Keratinocyte (primary cell): ENCODE results near the gene SRD5A3. TPM values are rescaled to one million over a fixed set of nuclear protein-coding genes. Genes with fewer than 3 reads are reported as not detected.
"Not testable (repeated sequence)": the region's sequence is repeated elsewhere in the genome, so short reads cannot be mapped to it uniquely, and the experiment has no call there.

ENCODE experiments used
- DNase-seq: peaks from one replicate; pipeline ENCODE4 v3.0.0-alpha.2; 2011; ENCODE audit warnings: low read depth, missing footprints, low spot score
- FAIRE-seq: peaks from 2 replicates; lab custom pipeline; 2011; peaks lifted over from hg19 to GRCh38; lab: Jason Lieb, UNC
- H2AFZ ChIP-seq: 2 replicates; pipeline ENCODE4 v1.6.0; 2012; ENCODE audit warnings: low read length, control low read depth, inconsistent platforms; ENCODE audit not compliant: control insufficient read depth
- H3K27ac ChIP-seq: 2 replicates; pipeline ENCODE4 v1.5.1; 2011; ENCODE audit warnings: low read length; ENCODE audit not compliant: control insufficient read depth, insufficient read depth
- H3K27me3 ChIP-seq: 3 replicates; pipeline ENCODE4 v1.6.0; 2011; ENCODE audit warnings: low read length; ENCODE audit not compliant: control insufficient read depth, insufficient read depth; ENCODE audit errors: extremely low read depth
- H3K36me3 ChIP-seq, 2 experiments: 2 replicates in 1 of 2; 3 replicates in 1 of 2; pipeline ENCODE4 v1.5.1; 2011; ENCODE audit warnings: low read length in 2 of 2, mild to moderate bottlenecking in 1 of 2; ENCODE audit not compliant: control insufficient read depth in 2 of 2, insufficient read depth in 2 of 2; ENCODE audit errors: extremely low read depth in 1 of 2
- H3K4me1 ChIP-seq: 3 replicates; pipeline ENCODE4 v1.5.1; 2011; ENCODE audit warnings: low read length; ENCODE audit not compliant: control insufficient read depth, insufficient read depth; ENCODE audit errors: extremely low read depth
- H3K4me2 ChIP-seq: 3 replicates; pipeline ENCODE4 v1.6.0; 2011; ENCODE audit warnings: low read depth, low read length; ENCODE audit not compliant: control insufficient read depth, insufficient read depth; ENCODE audit errors: extremely low read depth
- H3K4me3 ChIP-seq, 3 experiments: fragments of 200-600 bp in 1 of 3; sonication (generic) in 1 of 3; 2 replicates in 2 of 3; 3 replicates in 1 of 3; pipeline ENCODE4 v1.5.1; 2011 to 2016; ENCODE audit warnings: low read length in 3 of 3, mild to moderate bottlenecking in 3 of 3, control low read depth in 2 of 3, inconsistent platforms in 1 of 3, low read depth in 1 of 3, mixed read lengths in 1 of 3, mixed run types in 1 of 3, moderate library complexity in 1 of 3; ENCODE audit not compliant: control insufficient read depth in 2 of 3, insufficient read depth in 2 of 3; ENCODE audit errors: extremely low read depth in 1 of 3
- H3K79me2 ChIP-seq: 2 replicates; pipeline ENCODE4 v1.6.0; 2012; ENCODE audit warnings: low read length; ENCODE audit not compliant: control insufficient read depth, insufficient read depth
- H3K9ac ChIP-seq: 3 replicates; pipeline ENCODE4 v1.6.0; 2011; ENCODE audit warnings: low read length; ENCODE audit not compliant: control insufficient read depth, insufficient read depth; ENCODE audit errors: extremely low read depth
- H3K9me1 ChIP-seq: 3 replicates; pipeline ENCODE4 v1.6.0; 2011; ENCODE audit warnings: low read length; ENCODE audit not compliant: control insufficient read depth, insufficient read depth; ENCODE audit errors: extremely low read depth
- H3K9me3 ChIP-seq: 2 replicates; pipeline ENCODE4 v1.5.1; 2012; ENCODE audit warnings: low read depth, low read length; ENCODE audit not compliant: control insufficient read depth
- H4K20me1 ChIP-seq: 3 replicates; pipeline ENCODE4 v1.6.0; 2011; ENCODE audit warnings: low read length; ENCODE audit not compliant: control insufficient read depth, insufficient read depth; ENCODE audit errors: extremely low read depth
- CTCF ChIP-seq, 3 experiments: IDR thresholded peaks in 1 of 3; conservative IDR thresholded peaks in 1 of 3; optimal IDR thresholded peaks in 1 of 3; 2 replicates in 2 of 3; 3 replicates in 1 of 3; pipeline versions ENCODE3 to v1.5.1; 2011; ENCODE audit warnings: low read length in 3 of 3, mild to moderate bottlenecking in 3 of 3, moderate library complexity in 2 of 3, control low read depth in 1 of 3, inconsistent platforms in 1 of 3; ENCODE audit not compliant: insufficient read depth in 2 of 3; ENCODE audit errors: extremely low read depth in 1 of 3
- EZH2 ChIP-seq: IDR thresholded peaks from one replicate; pipeline ENCODE4 v1.6.1; 2012; ENCODE audit warnings: inconsistent platforms, mild to moderate bottlenecking, low read length, moderate library complexity
- dilution Hi-C: fragments of 300-500 bp; cut with MboI; formaldehyde crosslinking; loops from one replicate; pipeline ENCODE4 v1.7.0; 2020; ENCODE audit warnings: low sequenced_read_pairs; ENCODE audit not compliant: extremely low pct_ligation_motif_present
- polyA plus RNA-seq, 5 experiments: library from polyadenylated mRNA; depleted of rRNA in 3 of 5; stranded (reverse) in 3 of 5; stranded (forward) in 1 of 5; unstranded in 1 of 5; fragments of >200 nt; gene quantifications; 1 replicate in 1 of 5; 2 replicates in 3 of 5; 3 replicates in 1 of 5; pipeline versions ENCODE4 v1.2.1 to v1.2.3, GENCODE V29; 2011 to 2012; ENCODE audit warnings: missing spikeins in 2 of 5, low read depth in 1 of 5, low replicate concordance in 1 of 5

Gene SRD5A3
- polyA plus RNA-seq, 1 donor (not counting 4 experiments of a cell fraction or from before 2014, with no cell fraction given), result 15.6 TPM

GRCh38 chr4:55352726-55353125, 6.7 kb downstream of the SRD5A3 start:
- Histone ChIP-seq H3K4me2 (no peak overlapping the region), H3K36me3 (no peaks in the 10 kb centered on the region), H3K27me3 (no peaks in the 10 kb centered on the region), H2AFZ (no peak overlapping the region), H3K9me1 (no peaks in the 10 kb centered on the region), H3K79me2 (no peaks in the 10 kb centered on the region), H3K4me3 (no peak overlapping the region), H4K20me1 (no peaks in the 10 kb centered on the region), H3K4me1 (peaks cover 17% of the 10 kb centered on the region), H3K27ac (no peak overlapping the region), H3K9me3 (no peaks in the 10 kb centered on the region), H3K9ac (no peak overlapping the region)
- dilution Hi-C loops, result no loop called here
- no peak for TF ChIP-seq CTCF (optimal IDR thresholded peaks at IDR 0.05 in 1 of 3, IDR thresholded peaks at IDR 0.05 in 1 of 3, conservative IDR thresholded peaks at IDR 0.05 in 1 of 3; ENCODE audit: extremely low read depth in 1 of 3, insufficient read depth in 2 of 3, low read length in 3 of 3)
- TF ChIP-seq EZH2, result no peak
- no peak for FAIRE-seq
- no peak for DNase-seq

- H3K9me1 ChIP-seq, DNase-seq, FAIRE-seq, H3K27ac ChIP-seq, H3K79me2 ChIP-seq, H4K20me1 ChIP-seq, dilution Hi-C loops, H3K36me3 ChIP-seq, H3K4me3 ChIP-seq, H3K27me3 ChIP-seq, H3K4me2 ChIP-seq, H2AFZ ChIP-seq, H3K9me3 ChIP-seq, H3K9ac ChIP-seq: not testable (repeated sequence)
- H3K4me1 ChIP-seq, result peaks cover 18% of the 10 kb centered on the region
Observed at GRCh38 chr4:55353228-55353747, 7.2 kb downstream of the SRD5A3 start.

- H3K4me1 ChIP-seq, result peaks cover 30% of the 10 kb centered on the region
- no peak overlapping the region for H3K4me3 ChIP-seq
- H2AFZ ChIP-seq, result no peak overlapping the region
- TF ChIP-seq EZH2 (no peak), CTCF (optimal IDR thresholded peaks at IDR 0.05 in 1 of 3, IDR thresholded peaks at IDR 0.05 in 1 of 3, conservative IDR thresholded peaks at IDR 0.05 in 1 of 3; ENCODE audit: extremely low read depth in 1 of 3, insufficient read depth in 2 of 3, low read length in 3 of 3) (no peak)
- dilution Hi-C loops, result no loop called here
- H4K20me1 ChIP-seq, result no peaks in the 10 kb centered on the region
- no peaks in the 10 kb centered on the region for H3K79me2 ChIP-seq
- no peaks in the 10 kb centered on the region for H3K9me3 ChIP-seq
- no peak for FAIRE-seq
- H3K27me3 ChIP-seq, result no peaks in the 10 kb centered on the region
- no peak for DNase-seq
- no peaks in the 10 kb centered on the region for H3K9me1 ChIP-seq
- no peak overlapping the region for H3K9ac ChIP-seq
- H3K4me2 ChIP-seq, result no peak overlapping the region
- no peaks in the 10 kb centered on the region for H3K36me3 ChIP-seq
- no peak overlapping the region for H3K27ac ChIP-seq
Observed at GRCh38 chr4:55354648-55355047, 8.6 kb downstream of the SRD5A3 start.
